HepG2 (cell line): ENCODE measurements around the gene CCR5AS.

Experiments used
- CTCF ChIP-seq: sonication (generic); formaldehyde crosslinking; IDR thresholded peaks from 2 replicates; pipeline ENCODE4 v1.5.0; 2020; ENCODE audit warnings: mild to moderate bottlenecking, missing genetic modification reagents, moderate library complexity
- EZH2 ChIP-seq: conservative IDR thresholded peaks from 2 replicates; pipeline ENCODE4 v1.6.1; 2012; ENCODE audit warnings: mild to moderate bottlenecking, low read depth, low read length, moderate library complexity
- JUN ChIP-seq: sonication (generic); formaldehyde crosslinking; IDR thresholded peaks from 2 replicates; pipeline ENCODE4 v1.4.0; 2020; ENCODE audit warnings: mild to moderate bottlenecking, missing genetic modification reagents
- ZNF878 ChIP-seq: sonication (generic); formaldehyde crosslinking; IDR thresholded peaks from 2 replicates; pipeline ENCODE4 v1.8.1; 2023; ENCODE audit warnings: mild to moderate bottlenecking, missing genetic modification reagents, moderate library complexity

- TF ChIP-seq ZNF878 (CRISPR knock-in tag) (no peak), JUN (CRISPR knock-in tag) (no peak), EZH2 (no peak), CTCF (CRISPR knock-in tag) (no peak)
These were observed 7.9 kb upstream of the CCR5AS start for GRCh38 chr3:46414739-46415138.
